ENCODE results near the gene OR4E1.
"Not testable (repeated sequence)": the region's sequence is repeated elsewhere in the genome, so short reads cannot be mapped to it uniquely, and the experiment has no call there.

Gene OR4E1

DNA sequence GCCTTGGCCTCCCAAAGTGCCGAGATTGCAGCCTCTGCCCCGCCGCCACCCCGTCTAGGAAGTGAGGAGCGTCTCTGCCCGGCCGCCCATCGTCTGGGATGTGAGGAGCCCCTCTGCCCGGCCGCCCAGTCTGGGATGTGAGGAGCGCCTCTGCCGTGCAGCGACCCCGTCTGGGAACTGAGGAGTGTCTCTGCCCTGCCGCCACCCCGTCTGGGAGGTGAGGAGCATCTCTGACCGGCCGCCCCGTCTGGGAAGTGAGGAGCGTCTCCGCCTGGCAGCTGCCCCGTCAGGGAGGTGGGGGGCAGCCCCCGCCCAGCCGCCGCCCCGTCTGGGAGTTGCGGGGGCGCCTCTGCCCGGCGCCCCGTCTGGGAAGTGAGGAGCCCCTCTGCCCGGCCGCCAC, 24.0 kb upstream of the OR4E1 start:
- H3K9ac ChIP-seq (ENCODE audit: low read depth, low read length); H3K4me3 ChIP-seq (ENCODE audit: low read length): not testable (repeated sequence)

GRCh38 chr14:21694425-21694824, 20.8 kb upstream of the OR4E1 start:
- Histone ChIP-seq H3K27ac (ENCODE audit: low read length) (no peak overlapping the region), H3K9me3 (ENCODE audit: insufficient read depth, low read depth, low read length) (no peaks in the 10 kb centered on the region), H3K9ac (ENCODE audit: low read depth, low read length) (no peak overlapping the region), H3K4me1 (ENCODE audit: insufficient read depth, low read length) (no peaks in the 10 kb centered on the region), H3K4me3 (ENCODE audit: low read length) (no peak overlapping the region), H3K36me3 (ENCODE audit: insufficient read depth, low read depth, low read length) (no peaks in the 10 kb centered on the region), H3K27me3 (ENCODE audit: insufficient read depth, low read length) (no peaks in the 10 kb centered on the region)

More for the DNA sequence above, 24.0 kb upstream of the OR4E1 start:
- H3K27ac ChIP-seq (ENCODE audit: low read length); H3K4me1 ChIP-seq (ENCODE audit: insufficient read depth, low read length); H3K36me3 ChIP-seq (ENCODE audit: insufficient read depth, low read depth, low read length); H3K27me3 ChIP-seq (ENCODE audit: insufficient read depth, low read length); H3K9me3 ChIP-seq (ENCODE audit: insufficient read depth, low read depth, low read length): not testable (repeated sequence)

DNA sequence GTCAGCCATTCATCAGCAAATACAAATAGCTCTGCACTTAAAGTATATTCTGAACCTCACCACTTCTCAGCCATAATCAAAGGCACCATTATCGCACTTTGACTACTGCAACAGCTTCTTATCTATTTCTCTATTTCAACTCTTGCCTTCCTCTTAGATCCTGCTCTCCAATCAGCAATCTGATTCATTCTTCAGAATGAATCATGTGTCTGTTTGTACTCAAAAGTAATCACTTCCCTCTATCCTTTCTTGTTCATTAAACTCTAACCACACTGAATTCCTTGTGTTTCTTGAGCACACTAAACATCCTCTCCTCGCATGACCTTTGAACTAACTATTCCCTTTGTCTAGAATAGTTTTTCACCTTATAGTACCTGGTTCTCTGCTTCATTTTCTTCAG, 12.8 kb upstream of the OR4E1 start:
- no peaks in the 10 kb centered on the region for H3K27me3 ChIP-seq (ENCODE audit: insufficient read depth, low read length)
- H3K9me3 ChIP-seq (ENCODE audit: insufficient read depth, low read depth, low read length), result no peaks in the 10 kb centered on the region
- H3K4me1 ChIP-seq (ENCODE audit: insufficient read depth, low read length), result no peaks in the 10 kb centered on the region
- no peaks in the 10 kb centered on the region for H3K36me3 ChIP-seq (ENCODE audit: insufficient read depth, low read depth, low read length)
- H3K27ac ChIP-seq (ENCODE audit: low read length), result no peak overlapping the region
- H3K9ac ChIP-seq (ENCODE audit: low read depth, low read length), result no peak overlapping the region
- H3K4me3 ChIP-seq (ENCODE audit: low read length), result no peak overlapping the region

DNA sequence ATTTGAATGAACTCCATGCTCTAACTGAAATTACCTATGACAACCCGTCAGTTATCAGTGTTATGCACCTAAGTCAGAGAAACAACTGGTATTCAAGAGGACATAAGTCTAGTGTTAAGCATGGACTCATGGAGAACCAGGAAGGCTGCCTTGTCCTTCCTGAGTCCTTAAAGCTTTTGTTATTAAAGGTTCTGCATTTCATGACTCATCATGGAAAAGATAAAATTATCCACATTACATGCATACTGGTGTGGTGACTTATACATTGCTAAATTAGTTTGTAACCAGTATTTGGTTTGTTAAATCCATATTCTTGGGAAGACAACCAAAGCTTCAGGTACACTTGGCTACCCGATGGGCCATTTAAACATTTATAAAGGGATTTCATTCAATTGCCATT, 6.5 kb upstream of the OR4E1 start:
- Histone ChIP-seq H3K9me3 (ENCODE audit: insufficient read depth, low read depth, low read length) (no peaks in the 10 kb centered on the region), H3K4me1 (ENCODE audit: insufficient read depth, low read length) (no peaks in the 10 kb centered on the region), H3K36me3 (ENCODE audit: insufficient read depth, low read depth, low read length) (no peaks in the 10 kb centered on the region), H3K4me3 (ENCODE audit: low read length) (no peak overlapping the region), H3K27ac (ENCODE audit: low read length) (no peak overlapping the region), H3K9ac (ENCODE audit: low read depth, low read length) (no peak overlapping the region), H3K27me3 (ENCODE audit: insufficient read depth, low read length) (no peaks in the 10 kb centered on the region)

DNA sequence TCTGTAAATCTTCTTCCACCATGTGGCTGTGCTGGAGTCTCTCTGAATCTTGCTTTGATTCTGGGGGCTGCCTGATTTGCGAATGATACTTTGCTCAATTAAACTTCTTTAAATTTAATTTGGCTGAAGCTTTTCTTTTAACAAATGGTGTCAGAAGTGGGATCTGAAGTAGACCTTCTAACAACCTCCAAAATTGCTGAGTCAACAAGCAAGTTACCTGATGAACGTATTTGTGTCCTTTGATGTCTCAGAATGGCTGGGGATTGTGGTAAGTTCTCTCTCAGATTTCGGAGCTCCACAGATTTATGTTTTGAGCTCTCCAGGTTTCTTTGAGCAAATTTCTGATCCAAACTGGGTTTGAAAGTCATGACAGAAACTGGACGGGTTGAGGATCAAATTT, 1.9 kb upstream of the OR4E1 start:
- H3K36me3 ChIP-seq (ENCODE audit: insufficient read depth, low read depth, low read length), result no peaks in the 10 kb centered on the region
- H3K4me3 ChIP-seq (ENCODE audit: low read length), result no peak overlapping the region
- H3K9me3 ChIP-seq (ENCODE audit: insufficient read depth, low read depth, low read length), result no peaks in the 10 kb centered on the region
- no peak overlapping the region for H3K27ac ChIP-seq (ENCODE audit: low read length)
- no peaks in the 10 kb centered on the region for H3K27me3 ChIP-seq (ENCODE audit: insufficient read depth, low read length)
- no peaks in the 10 kb centered on the region for H3K4me1 ChIP-seq (ENCODE audit: insufficient read depth, low read length)
- H3K9ac ChIP-seq (ENCODE audit: low read depth, low read length), result no peak overlapping the region

DNA sequence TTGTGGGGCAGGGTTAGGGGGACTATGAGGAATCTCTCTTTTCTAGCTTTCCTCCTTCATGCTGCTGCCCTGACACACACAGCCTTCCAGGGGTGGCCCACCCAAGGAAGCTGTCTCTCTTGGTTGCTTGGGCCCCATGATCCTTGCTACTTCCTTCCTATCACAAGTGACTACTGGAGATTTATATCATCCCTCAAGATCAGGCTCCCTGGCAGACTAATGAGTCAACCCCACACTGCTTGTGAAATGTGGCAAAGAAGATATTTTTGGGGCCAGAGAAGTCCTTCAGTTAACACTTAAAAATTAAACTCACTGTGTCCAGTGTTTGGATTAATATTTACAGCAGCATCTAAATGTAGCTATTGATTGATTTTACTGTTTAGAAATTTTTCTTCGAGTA, 1.5 kb downstream of the OR4E1 start:
- Histone ChIP-seq H3K9me3 (ENCODE audit: insufficient read depth, low read depth, low read length) (no peaks in the 10 kb centered on the region), H3K27me3 (ENCODE audit: insufficient read depth, low read length) (no peaks in the 10 kb centered on the region), H3K4me3 (ENCODE audit: low read length) (no peak overlapping the region), H3K36me3 (ENCODE audit: insufficient read depth, low read depth, low read length) (no peaks in the 10 kb centered on the region), H3K9ac (ENCODE audit: low read depth, low read length) (no peak overlapping the region), H3K4me1 (ENCODE audit: insufficient read depth, low read length) (no peaks in the 10 kb centered on the region), H3K27ac (ENCODE audit: low read length) (no peak overlapping the region)

GRCh38 chr14:21671371-21671770, 2.2 kb downstream of the OR4E1 start:
- Histone ChIP-seq H3K4me1 (ENCODE audit: insufficient read depth, low read length) (no peaks in the 10 kb centered on the region), H3K4me3 (ENCODE audit: low read length) (no peak overlapping the region), H3K9ac (ENCODE audit: low read depth, low read length) (no peak overlapping the region), H3K36me3 (ENCODE audit: insufficient read depth, low read depth, low read length) (no peaks in the 10 kb centered on the region), H3K27me3 (ENCODE audit: insufficient read depth, low read length) (no peaks in the 10 kb centered on the region), H3K9me3 (ENCODE audit: insufficient read depth, low read depth, low read length) (no peaks in the 10 kb centered on the region), H3K27ac (ENCODE audit: low read length) (no peak overlapping the region)

GRCh38 chr14:21669284-21669683, 4.3 kb downstream of the OR4E1 start:
- H3K4me1 ChIP-seq (ENCODE audit: insufficient read depth, low read length), result no peaks in the 10 kb centered on the region
- no peak overlapping the region for H3K9ac ChIP-seq (ENCODE audit: low read depth, low read length)
- H3K4me3 ChIP-seq (ENCODE audit: low read length), result no peak overlapping the region
- H3K27me3 ChIP-seq (ENCODE audit: insufficient read depth, low read length), result no peaks in the 10 kb centered on the region
- H3K27ac ChIP-seq (ENCODE audit: low read length), result no peak overlapping the region
- H3K36me3 ChIP-seq (ENCODE audit: insufficient read depth, low read depth, low read length), result no peaks in the 10 kb centered on the region
- no peaks in the 10 kb centered on the region for H3K9me3 ChIP-seq (ENCODE audit: insufficient read depth, low read depth, low read length)

DNA sequence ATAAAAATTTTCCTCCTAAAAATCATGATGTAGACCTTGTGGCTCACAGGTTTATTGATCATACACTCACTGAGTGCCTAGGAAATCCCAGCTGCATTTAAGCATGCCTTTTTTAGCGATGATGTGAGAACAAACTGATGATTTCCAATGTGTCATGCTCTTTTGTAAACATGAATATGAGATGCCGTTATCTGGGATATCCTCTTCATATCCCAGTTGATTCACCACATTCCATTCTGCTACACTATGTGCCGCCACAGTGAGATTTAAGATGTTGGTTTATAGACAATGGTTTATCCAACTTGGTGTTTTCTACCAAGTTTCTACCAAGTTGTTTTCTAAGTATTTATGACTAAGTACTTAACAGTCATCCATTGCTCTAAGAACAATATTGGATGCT, 5.2 kb downstream of the OR4E1 start:
- Histone ChIP-seq H3K9me3 (ENCODE audit: insufficient read depth, low read depth, low read length) (no peaks in the 10 kb centered on the region), H3K4me1 (ENCODE audit: insufficient read depth, low read length) (no peaks in the 10 kb centered on the region), H3K27me3 (ENCODE audit: insufficient read depth, low read length) (no peaks in the 10 kb centered on the region), H3K36me3 (ENCODE audit: insufficient read depth, low read depth, low read length) (no peaks in the 10 kb centered on the region), H3K27ac (ENCODE audit: low read length) (no peak overlapping the region), H3K9ac (ENCODE audit: low read depth, low read length) (no peak overlapping the region), H3K4me3 (ENCODE audit: low read length) (no peak overlapping the region)

DNA sequence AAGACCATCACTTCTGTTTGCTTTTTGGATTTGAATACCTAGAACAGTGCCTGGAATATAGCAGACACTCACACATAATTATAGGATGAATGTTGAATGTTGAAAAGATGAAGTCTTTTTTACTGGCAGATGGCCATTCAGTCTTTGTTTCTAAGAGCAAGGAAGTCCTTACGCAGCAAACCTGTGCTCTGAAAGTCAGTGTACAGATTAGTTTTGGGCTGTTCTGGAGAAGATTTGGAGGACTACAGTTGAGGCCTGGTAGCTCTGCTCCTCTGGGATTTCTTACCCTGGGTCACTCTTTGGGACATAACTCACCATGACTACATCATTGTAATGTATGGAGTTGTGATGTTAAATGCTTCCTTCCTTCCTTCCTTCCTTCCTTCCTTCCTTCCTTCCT, 16.6 kb downstream of the OR4E1 start:
- Histone ChIP-seq H3K9ac (ENCODE audit: low read depth, low read length) (no peak overlapping the region), H3K27ac (ENCODE audit: low read length) (no peak overlapping the region), H3K4me1 (ENCODE audit: insufficient read depth, low read length) (no peaks in the 10 kb centered on the region; the same call in 1 of the 2 replicates), H3K36me3 (ENCODE audit: insufficient read depth, low read depth, low read length) (no peaks in the 10 kb centered on the region), H3K4me3 (ENCODE audit: low read length) (no peak overlapping the region), H3K27me3 (ENCODE audit: insufficient read depth, low read length) (no peaks in the 10 kb centered on the region), H3K9me3 (ENCODE audit: insufficient read depth, low read depth, low read length) (no peaks in the 10 kb centered on the region)

DNA sequence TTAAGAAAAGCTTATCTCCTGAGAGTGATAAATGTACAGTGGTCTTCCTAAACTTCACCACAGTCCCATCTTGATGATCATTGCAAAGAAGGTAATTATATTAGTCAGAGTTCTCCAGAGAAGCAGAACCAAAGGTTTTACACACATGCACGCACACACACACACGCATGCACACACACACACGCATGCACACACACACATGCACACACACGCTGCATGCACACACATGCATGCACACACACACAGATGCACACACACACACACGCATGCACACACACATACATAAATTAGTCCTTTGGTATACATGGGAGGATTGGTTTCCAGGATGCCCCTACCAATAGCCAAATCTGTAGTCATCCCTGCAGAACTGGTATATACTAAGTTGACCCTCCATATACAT, 19.4 kb downstream of the OR4E1 start:
- no peak overlapping the region for H3K4me3 ChIP-seq (ENCODE audit: low read length)
- H3K4me1 ChIP-seq (ENCODE audit: insufficient read depth, low read length), result no peaks in the 10 kb centered on the region; the same call in 1 of the 2 replicates
- no peaks in the 10 kb centered on the region for H3K9me3 ChIP-seq (ENCODE audit: insufficient read depth, low read depth, low read length)
- H3K9ac ChIP-seq (ENCODE audit: low read depth, low read length), result no peak overlapping the region
- no peaks in the 10 kb centered on the region for H3K36me3 ChIP-seq (ENCODE audit: insufficient read depth, low read depth, low read length)
- H3K27ac ChIP-seq (ENCODE audit: low read length), result no peak overlapping the region
- no peaks in the 10 kb centered on the region for H3K27me3 ChIP-seq (ENCODE audit: insufficient read depth, low read length)

DNA sequence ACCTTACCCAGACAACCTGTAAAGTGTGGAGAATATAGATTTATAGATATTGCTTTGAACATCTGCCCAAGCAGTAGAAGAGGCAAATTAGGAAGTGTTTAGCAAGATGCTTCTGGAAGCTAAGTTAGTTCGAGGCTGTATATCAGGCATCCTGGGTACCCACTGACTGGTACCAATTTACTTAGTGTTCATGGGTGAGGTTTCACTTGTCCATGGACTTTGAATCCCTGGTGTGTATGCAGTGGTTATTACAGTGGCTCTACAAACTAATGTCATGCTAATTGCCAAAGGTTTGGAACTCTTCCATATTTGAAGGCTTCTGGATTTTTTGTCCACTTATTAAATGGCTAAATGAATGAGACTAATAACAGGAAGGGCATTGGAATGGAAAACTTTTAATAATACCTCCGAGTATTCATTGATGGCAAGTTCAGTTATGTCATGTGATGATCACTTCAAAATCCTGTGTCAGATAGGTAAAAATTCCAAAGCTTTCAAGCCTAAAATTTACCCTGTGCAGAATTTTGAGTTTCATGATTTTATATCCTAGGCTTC, 20.2 kb downstream of the OR4E1 start, which contains the start of gene OR4E2:
Gene OR4E2, plus strand, starts transcription at position 505 of the 555 bp plus-strand sequence. CDS start 11,248 bp downstream, outside the sequence.
- H3K4me1 ChIP-seq (ENCODE audit: insufficient read depth, low read length), result no peaks in the 10 kb centered on the region; the same call in 1 of the 2 replicates
- H3K27ac ChIP-seq (ENCODE audit: low read length), result no peak within 1 kb of the TSS
- no peaks in the 10 kb centered on the region for H3K9me3 ChIP-seq (ENCODE audit: insufficient read depth, low read depth, low read length)
- no peak within 1 kb of the TSS for H3K9ac ChIP-seq (ENCODE audit: low read depth, low read length)
- H3K4me3 ChIP-seq (ENCODE audit: low read length), result no peak within 1 kb of the TSS
- no peaks in the 10 kb centered on the region for H3K27me3 ChIP-seq (ENCODE audit: insufficient read depth, low read length)
- no peaks in the 10 kb centered on the region for H3K36me3 ChIP-seq (ENCODE audit: insufficient read depth, low read depth, low read length)
